HG03354 (cell line): ENCODE data around the gene FHIP2A.
"Not testable (repeated sequence)": the region's sequence is repeated elsewhere in the genome, so short reads cannot be mapped to it uniquely, and the experiment has no call there.

ENCODE experiments used
- ATAC-seq: cut with Tn5 transposase; IDR thresholded peaks from one replicate; pipeline ENCODE4 v1.9.1; 2021; ENCODE audit warnings: mild to moderate bottlenecking; ENCODE audit not compliant: unreplicated experiment, poor library complexity, severe bottlenecking

The FHIP2A gene

DNA sequence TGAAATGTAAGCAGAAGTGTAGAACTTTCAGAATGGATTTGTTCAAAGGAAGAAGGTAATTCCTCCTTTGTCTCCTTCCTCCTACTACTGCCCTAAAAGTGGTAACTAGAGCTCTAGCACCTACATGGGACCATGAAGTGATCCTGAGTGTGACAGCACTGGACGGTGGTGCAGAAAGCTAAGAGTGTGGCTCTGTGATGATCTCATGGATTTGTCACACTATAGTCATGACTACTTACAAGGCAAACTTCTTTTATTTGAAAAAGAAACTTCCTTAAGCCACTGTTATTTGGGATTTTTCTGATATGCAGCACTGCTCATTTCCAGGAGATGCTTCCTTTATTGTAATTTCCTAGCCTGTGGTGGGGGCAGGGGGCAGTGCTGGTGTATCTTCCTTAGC, 5.8 kb upstream of the FHIP2A start:
- no peak for ATAC-seq

DNA sequence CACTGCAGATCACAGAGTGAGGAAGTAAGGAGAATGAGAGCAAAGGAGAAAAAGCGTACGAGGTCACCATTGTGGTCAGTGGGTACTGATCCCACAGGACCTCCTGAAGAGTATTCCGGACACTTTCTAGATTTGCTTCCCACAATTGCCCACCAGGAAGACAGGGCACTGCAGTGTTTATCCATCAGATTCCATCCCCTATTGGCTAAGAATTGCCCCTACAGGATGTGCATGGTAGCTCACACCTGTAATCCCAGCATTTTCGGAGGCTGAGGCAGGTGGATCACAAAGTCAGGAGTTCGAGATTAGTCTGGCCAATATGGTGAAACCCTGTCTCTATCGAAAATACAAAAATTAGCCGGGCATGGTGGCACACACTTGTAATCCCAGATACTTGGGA, 5.3 kb upstream of the FHIP2A start:
- no peak for ATAC-seq

DNA sequence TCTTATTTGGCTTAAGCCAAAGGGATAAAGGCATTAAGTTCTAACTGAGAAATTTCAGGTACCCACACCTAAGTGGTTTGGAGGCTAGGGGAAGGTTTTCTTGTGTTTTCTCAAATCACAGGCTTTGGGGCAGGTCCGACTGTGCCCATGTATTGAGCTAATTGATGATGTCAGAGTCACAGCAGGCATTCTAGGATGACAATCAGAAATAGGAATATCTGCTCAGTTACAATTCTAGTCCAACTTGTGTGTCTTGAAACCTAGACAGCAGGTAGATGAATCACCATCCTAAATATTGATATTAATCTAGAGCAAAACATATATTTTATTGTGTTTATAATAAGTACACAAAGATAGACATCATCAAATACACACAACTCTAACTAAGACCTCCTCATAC, 2.3 kb upstream of the FHIP2A start:
- ATAC-seq, result no peak

DNA sequence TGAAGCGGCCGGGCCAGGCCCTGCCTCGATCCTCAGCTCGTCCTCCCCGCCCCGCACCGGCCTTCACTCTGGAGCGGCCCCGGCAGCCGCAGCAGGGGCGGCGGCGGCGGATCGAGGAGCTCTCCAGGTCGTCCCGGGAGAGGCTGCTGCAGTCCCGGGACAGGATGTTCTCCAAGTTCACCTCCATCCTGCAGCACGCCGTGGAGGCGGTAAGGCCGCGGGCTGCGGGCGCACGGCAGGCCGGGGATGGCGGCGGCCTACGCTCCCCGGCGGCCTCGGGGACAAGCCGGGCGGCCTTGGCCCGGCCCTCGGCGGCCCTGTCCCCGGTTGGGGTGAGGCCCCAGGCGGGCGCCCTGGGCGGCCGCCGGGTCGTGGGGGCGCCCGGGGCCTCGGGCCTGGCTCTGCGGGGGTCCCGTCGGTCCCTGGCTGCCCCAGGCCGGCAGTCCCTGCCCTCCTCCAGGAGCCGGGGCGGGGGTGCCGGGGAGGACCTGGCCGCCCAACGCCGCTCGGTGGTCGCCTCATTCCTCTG, 399 bp downstream of the FHIP2A start:
- peak; percentile 53 for ATAC-seq

DNA sequence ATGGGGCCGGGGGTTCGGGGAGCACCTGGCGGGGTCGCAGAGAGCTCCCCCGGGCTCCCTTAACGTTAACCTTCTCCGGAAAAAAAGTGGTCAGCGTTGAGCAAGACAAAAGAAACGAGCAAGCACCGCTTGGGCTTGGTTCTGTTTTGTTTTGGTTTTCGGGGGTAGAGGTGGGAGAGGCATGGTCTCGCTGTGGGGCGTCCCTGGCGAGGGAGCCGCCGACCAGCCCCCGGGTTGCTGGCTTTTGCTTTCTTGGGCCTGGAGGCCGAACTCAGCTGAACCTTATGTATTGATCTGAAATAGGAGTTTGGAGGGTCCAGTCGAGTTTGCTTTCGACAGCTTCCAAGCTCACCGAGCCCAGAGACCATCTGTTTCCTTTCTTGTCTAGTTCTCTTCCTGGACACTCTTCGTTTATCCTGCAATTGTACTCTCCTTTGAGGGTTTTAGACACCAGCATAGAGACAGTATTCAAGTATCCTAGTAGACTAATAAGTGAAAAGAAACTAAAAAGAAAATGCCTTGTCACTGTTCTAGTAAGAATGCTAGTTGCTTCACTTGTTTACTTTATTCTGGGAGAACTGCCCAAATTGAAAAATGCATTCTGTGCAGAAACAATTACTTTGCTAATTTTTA, 980 bp downstream of the FHIP2A start:
- peak; percentile 44 for ATAC-seq

DNA sequence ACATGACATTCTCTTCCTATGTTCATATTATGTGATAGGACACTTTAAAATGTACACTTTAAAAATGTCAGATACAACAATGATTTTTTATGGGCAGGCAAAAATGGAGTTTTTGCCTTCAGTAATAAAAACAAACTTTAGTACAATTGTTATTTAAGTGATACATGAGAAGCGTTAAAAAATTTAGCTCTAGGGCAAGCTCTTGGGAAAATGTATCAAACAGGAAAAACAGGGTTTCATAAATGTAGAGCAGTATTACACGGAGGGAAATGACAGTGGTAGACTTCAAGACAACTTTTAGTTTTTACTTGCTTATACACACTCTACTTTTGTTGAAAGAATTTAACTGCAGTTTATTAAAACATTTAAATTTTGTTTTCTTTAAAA, 1.5 kb downstream of the FHIP2A start:
- ATAC-seq, result no peak

DNA sequence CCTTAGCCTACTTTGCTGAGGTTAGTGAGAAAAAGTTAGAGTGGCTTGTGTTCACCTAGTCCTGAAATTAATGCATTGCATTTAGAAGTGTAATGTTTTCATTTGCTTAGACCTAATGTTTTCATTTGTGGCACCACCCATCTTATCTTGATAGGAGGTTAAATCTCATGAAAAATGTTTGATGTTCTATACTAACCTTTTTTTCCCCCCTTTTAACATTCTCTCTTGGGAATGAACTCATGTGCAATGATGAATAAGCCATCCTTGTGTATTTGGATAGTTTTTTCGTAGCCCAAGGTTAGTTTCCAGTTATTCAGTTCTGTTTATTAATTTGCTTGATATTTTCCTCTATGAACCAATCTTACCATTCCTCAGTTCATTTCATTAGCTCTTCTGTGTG, 2.8 kb downstream of the FHIP2A start:
- no peak for ATAC-seq

DNA sequence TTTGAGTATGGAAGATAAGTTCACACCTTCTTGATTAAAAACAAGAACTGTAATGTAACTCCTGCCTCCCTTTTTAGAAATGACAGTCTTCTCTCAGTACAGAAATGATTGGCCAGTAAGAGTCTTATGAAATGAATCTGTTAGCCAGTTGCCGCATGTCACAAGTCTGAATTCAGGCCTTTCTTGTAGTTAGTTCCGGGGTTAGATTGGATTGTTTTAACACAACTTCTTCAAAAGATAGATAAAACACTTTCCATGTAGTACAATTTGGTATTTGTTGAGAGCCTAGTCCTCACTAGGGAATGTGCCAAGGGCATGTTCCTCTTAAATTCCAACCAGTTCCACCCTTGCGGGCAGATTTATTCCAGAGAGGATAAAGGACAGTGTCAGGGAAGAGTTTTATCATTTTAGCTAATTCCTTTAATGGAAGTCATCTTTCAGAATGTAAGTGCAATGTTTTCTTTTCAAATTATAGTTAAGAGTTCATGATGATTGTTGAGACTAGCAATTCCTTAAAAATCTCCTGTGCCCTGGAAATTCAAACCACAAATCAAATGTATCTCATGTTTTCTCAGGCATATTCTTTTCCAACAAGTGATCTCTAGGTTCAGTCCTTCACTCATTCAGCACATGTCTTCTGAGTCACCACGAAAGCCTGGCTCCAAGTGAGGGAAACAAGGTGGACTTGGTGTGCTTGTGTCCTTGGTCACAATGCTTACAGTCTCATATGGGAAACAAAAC, 4.1 kb downstream of the FHIP2A start:
- ATAC-seq, result peak; percentile 47

DNA sequence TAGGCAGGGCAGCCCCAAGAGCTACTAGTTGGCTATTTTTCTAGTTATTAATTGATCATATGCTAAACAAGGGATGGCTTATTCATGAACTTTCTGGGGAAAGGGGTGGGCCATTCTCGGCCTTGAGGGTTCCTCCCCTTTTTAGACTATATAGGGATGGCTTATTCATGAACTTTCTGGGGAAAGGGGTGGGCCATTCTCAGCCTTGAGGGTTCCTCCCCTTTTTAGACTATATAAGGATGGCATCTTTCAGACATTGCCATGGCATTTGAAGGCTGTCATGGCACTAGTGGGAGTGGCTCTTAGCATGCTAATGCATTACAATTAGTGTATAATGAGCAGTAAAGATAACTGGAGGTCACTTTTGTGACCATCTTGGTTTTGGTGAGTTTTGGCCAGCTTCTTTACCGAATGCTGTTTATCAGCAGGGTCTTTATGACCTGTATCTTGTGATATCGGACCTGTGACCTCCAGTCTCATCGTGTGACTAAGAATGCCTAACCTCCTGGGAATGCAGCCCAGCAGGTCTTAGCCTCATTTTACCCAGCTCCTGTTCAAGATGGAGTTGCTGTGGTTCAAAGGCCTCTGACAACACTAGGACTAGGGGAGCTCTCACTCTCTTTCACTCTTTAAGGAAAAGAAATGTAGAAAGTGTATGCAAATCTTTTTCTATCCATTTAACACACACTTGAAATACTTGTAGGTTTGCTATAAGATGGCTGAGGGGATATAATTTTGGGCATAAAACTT, 7.8 kb downstream of the FHIP2A start:
- no peak for ATAC-seq

DNA sequence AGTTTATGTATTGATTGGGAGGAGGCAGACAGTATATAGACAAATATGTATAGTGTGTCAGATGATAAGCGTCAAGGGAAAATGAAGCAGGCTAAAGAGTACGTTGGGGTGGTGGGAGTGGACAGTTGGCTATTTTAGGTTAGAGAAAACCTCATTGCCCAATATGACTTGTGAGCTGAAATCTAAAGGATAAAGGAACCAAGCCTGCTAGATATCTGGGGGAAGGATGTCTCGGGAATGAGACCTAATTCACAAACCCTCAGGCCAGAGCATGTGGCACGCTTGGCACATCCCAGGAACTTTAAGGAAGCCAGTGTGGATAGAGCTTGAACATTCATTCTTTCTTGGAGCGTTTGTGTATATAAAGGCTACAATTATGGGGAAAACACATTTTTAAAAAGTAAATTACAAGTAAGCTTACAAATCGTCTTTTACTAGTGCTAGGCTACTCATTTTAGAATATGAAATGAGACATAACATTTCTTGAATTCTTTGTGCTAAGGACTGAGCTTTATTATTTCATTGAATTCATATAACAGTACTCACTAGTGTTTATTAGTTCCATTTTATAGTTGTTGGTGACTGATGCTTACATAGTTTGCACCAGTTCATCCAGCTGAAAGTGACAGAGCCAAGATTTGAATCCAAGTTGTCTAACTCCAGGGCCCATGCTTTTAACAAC, 9.7 kb downstream of the FHIP2A start:
- ATAC-seq, result no peak

DNA sequence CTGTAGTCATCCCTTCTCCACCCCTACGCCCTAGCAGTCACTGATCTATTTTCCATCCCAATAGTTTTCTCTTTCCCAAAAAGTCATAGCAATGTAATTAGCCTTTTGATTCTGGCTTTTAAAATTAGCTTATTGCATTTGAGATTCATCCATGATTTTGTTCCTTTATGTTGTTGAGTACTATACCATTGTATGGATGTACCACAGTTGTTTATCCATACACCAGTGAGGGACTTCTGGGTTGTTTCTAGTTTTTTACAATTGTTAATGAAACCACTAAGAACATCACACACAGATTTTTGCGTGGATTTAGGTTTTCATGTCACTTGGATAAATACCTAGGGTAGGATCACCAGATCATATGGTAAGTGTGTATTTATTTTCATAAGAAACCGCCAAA, 16.1 kb downstream of the FHIP2A start:
- ATAC-seq, result no peak

DNA sequence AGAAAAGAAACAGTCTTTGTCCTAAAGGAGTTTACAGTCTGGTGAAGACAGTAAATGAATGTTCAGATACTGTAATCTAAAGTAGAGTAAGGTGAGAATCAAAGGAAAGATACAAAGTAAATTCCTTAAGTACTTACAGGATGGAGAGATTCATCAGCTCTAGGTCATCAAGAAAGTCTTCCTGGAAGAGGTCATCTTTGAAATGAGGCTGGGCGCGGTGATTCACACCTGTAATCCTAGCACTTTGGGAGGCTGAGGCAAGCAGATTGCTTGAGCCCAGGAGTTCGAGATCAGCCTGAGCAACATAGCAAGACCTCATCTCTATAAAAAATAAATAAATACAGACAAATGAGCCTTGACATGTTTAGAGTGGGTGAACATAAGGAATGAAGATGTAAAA, 18.3 kb downstream of the FHIP2A start:
- ATAC-seq, result no peak

DNA sequence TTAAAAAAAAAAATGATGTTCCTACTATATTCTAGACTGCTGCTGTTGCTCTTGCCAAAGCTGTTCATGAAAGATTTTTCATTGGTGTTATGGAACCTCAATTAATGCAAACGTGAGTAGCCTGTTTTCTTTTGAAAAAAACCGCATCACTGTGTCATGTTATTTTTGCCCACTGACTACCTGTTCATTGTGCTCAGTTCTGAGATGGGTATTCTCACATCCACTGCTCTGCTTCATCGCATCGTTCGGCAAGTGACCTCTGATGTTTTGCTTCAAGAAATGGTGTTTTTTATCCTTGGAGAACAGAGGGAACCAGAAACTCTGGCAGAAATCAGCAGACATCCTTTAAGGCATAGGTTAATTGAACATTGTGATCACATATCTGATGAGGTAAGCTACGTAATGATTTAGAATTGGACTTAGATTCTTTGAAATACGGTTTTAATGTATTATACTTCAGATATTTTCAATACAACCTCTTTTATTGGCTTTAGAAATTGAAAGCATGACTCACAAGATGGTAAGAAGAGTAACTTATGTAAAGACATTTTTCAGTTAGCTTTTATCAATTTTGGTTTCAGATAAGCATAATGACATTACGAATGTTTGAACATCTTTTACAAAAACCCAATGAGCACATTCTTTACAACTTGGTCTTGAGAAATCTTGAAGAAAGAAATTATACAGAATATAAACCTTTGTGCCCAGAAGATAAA, 24.6 kb downstream of the FHIP2A start:
- no peak for ATAC-seq

DNA sequence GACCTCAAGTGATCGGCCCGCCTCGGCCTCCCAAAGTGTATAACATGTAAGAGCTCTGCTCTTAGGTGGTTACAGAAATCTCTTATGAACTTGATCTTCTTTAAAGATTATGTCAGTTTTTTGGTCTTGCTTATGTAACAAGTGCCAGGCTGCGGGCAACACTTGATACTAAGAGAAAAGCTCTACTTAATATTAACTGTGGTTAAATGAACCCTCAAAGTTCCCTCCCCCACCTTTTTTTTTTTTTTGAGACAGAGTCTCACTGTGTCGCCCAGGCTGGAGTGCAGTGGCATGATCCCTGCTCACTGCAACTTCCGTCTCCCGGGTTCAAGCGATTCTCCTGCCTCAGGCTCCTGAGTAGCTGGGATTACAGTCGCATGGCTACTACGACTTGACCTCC, 25.9 kb downstream of the FHIP2A start:
- ATAC-seq, result not testable (repeated sequence)

DNA sequence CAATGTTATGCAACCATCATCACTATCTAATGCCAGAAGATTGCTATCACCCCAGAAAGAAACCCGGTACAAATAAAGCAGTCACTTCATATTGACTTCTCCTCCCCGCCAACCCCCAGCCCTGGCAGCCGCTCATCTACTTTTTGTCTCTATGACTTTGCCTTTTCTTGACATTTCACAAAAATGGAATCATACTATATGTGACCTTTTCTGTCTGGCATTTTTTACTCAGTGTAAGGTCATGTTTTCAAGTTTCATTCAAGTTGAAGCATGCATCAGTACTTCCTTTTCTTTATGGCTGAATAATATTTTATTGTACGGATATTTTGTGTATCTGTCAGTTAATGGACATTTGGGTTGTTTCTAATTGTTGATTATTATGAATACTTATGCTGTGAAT, 28.1 kb downstream of the FHIP2A start:
- ATAC-seq, result no peak

DNA sequence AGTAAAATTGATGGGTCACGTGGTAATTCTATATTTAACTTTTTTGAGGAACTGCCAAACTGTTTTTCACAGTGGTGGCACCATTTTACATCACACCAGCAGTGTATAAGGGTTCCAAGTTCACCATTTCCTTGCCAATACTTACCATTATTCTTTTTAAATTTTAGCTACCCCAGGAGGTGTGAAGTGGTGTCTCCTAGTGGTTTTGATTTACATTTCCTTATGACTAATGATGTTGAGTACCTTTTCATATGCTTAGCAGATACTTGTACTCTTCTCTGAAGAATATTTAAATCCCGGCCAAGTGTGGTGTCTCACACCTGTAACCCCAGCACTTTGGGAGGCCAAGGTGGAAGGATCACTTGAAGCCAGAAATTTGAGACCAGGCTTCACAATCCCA, 28.5 kb downstream of the FHIP2A start:
- no peak for ATAC-seq

DNA sequence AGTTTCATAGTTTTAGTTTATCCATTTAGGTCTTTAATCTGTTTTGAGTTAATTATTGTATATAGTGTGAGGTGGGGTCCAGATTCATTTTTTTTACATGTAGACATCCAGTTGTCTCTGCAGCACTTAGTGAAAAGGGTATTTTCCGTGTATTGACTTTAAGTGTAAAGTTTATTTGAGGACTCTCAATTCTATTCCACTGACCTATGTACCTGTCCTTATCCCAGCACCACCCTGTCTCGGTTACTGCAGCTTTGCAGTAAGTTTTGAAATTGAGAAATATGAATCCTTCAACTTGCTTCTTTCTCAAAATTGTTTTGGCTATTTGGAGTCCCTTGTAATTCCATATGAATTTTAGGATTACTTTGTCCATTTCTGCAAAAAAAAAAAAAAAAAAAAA, 29.8 kb downstream of the FHIP2A start:
- ATAC-seq, result no peak

DNA sequence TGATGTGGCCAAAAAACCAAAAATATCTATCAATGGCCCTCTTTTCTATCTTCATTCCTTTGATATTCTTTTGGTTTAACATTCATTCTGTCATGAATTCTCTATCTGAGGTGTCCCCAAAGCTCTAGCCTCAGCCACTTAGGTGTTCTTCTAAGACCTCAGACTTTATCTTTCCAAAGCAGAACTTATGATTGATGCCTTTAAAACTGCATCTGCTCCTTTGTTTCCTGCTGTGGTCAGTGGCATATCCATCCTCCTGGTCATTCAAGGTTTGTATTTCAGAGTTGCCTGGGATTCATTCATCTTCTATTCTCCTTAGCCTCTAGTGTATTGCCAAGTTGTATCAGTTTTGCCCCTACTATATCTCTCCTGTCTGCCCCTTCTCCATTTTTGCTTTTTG, 30.6 kb downstream of the FHIP2A start:
- ATAC-seq, result no peak

DNA sequence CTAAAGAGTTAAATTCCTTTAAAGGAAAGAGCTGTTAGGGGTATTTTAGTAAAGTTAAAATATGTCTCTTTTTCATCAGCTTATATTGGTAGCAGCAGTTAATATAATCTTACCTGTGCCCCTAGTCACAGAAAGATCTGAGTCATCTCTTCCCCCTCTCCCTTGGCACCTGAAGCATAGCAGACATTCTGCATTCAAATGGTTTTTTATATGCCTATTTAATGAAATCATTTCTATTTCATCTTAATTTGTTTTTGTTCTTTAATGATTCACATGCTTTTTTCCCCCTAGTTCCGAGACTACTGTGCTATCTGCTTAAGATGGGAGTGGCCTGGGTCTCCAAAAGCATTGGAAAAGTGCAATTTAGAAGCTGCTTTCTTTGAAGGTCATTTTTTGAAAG, 33.3 kb downstream of the FHIP2A start:
- no peak for ATAC-seq
